IPS-20b (cell line): ENCODE results near the gene TMEM184B.

ENCODE experiments used
- H3K27ac ChIP-seq: one replicate; pipeline ENCODE4 v1.5.1; 2013; ENCODE audit warnings: low read length
- H3K27me3 ChIP-seq: 2 replicates; pipeline ENCODE4 v1.6.1; 2013; ENCODE audit warnings: mild to moderate bottlenecking, low read length, inconsistent platforms; ENCODE audit not compliant: insufficient read depth
- H3K36me3 ChIP-seq: 2 replicates; pipeline ENCODE4 v1.6.1; 2013; ENCODE audit warnings: low read depth, mild to moderate bottlenecking, inconsistent platforms, low read length, moderate library complexity; ENCODE audit not compliant: insufficient read depth
- H3K4me1 ChIP-seq: 2 replicates; pipeline ENCODE4 v1.6.1; 2013; ENCODE audit warnings: mild to moderate bottlenecking, control low read depth, inconsistent platforms, low read length, moderate library complexity; ENCODE audit not compliant: insufficient read depth
- H3K4me3 ChIP-seq: 2 replicates; pipeline ENCODE4 v1.5.1; 2013; ENCODE audit warnings: mild to moderate bottlenecking, low read length, inconsistent platforms
- H3K9ac ChIP-seq: 2 replicates; pipeline ENCODE4 v1.6.1; 2013; ENCODE audit warnings: low read depth, mild to moderate bottlenecking, inconsistent platforms, low read length, moderate library complexity
- H3K9me3 ChIP-seq: 2 replicates; pipeline ENCODE4 v1.6.1; 2013; ENCODE audit warnings: mild to moderate bottlenecking, low read depth, low read length, inconsistent platforms; ENCODE audit not compliant: insufficient read depth

TMEM184B gene

GRCh38 chr22:38226853-38227649 is 45.8 kb downstream of the TMEM184B start:
- H3K9ac ChIP-seq, result no peak overlapping the region
- no peak overlapping the region for H3K27ac ChIP-seq
- no peaks in the 10 kb centered on the region for H3K4me1 ChIP-seq
- H3K36me3 ChIP-seq, result peaks cover 73% of the 10 kb centered on the region
- no peaks in the 10 kb centered on the region for H3K27me3 ChIP-seq
- no peak overlapping the region for H3K4me3 ChIP-seq
- no peaks in the 10 kb centered on the region for H3K9me3 ChIP-seq

GRCh38 chr22:38223289-38223960 is 49.4 kb downstream of the TMEM184B start:
- Histone ChIP-seq H3K36me3 (peaks cover 57% of the 10 kb centered on the region), H3K27me3 (no peaks in the 10 kb centered on the region), H3K9me3 (no peaks in the 10 kb centered on the region), H3K9ac (no peak overlapping the region), H3K4me3 (no peak overlapping the region), H3K4me1 (peaks cover 5% of the 10 kb centered on the region), H3K27ac (no peak overlapping the region)

- no peak overlapping the region for H3K4me3 ChIP-seq
- no peak overlapping the region for H3K27ac ChIP-seq
- H3K9me3 ChIP-seq, result no peaks in the 10 kb centered on the region
- H3K27me3 ChIP-seq, result no peaks in the 10 kb centered on the region
- H3K4me1 ChIP-seq, result peaks cover 12% of the 10 kb centered on the region
- no peak overlapping the region for H3K9ac ChIP-seq
- H3K36me3 ChIP-seq, result peaks cover 51% of the 10 kb centered on the region
Measured at GRCh38 chr22:38222797-38223119, 50.1 kb downstream of the TMEM184B start.

- Histone ChIP-seq H3K4me1 (peaks cover 12% of the 10 kb centered on the region), H3K9ac (no peak overlapping the region), H3K4me3 (no peak overlapping the region), H3K36me3 (peaks cover 45% of the 10 kb centered on the region), H3K27ac (no peak overlapping the region), H3K9me3 (no peaks in the 10 kb centered on the region), H3K27me3 (no peaks in the 10 kb centered on the region)
Measured at GRCh38 chr22:38221908-38222796, 50.7 kb downstream of the TMEM184B start.

- Histone ChIP-seq H3K27me3 (no peaks in the 10 kb centered on the region), H3K4me1 (peaks cover 12% of the 10 kb centered on the region), H3K4me3 (no peak overlapping the region), H3K27ac (no peak overlapping the region), H3K9ac (no peak overlapping the region), H3K9me3 (no peaks in the 10 kb centered on the region), H3K36me3 (peaks cover 38% of the 10 kb centered on the region)
Measured at GRCh38 chr22:38221407-38221806, 51.4 kb downstream of the TMEM184B start.

- Histone ChIP-seq H3K9me3 (no peaks in the 10 kb centered on the region), H3K27ac (no peak overlapping the region), H3K9ac (no peak overlapping the region), H3K4me3 (no peak overlapping the region), H3K27me3 (no peaks in the 10 kb centered on the region), H3K4me1 (peaks cover 12% of the 10 kb centered on the region), H3K36me3 (peaks cover 34% of the 10 kb centered on the region)
Measured at GRCh38 chr22:38220653-38221386, 52.0 kb downstream of the TMEM184B start.

GRCh38 chr22:38220163-38220562 is 52.6 kb downstream of the TMEM184B start:
- Histone ChIP-seq H3K4me1 (peaks cover 13% of the 10 kb centered on the region), H3K27me3 (no peaks in the 10 kb centered on the region), H3K9ac (no peak overlapping the region), H3K36me3 (peaks cover 27% of the 10 kb centered on the region), H3K4me3 (no peak overlapping the region), H3K27ac (no peak overlapping the region), H3K9me3 (no peaks in the 10 kb centered on the region)

- H3K9ac ChIP-seq, result no peak overlapping the region
- H3K4me1 ChIP-seq, result peaks cover 17% of the 10 kb centered on the region
- H3K27me3 ChIP-seq, result no peaks in the 10 kb centered on the region
- H3K27ac ChIP-seq, result no peak overlapping the region
- peaks cover 22% of the 10 kb centered on the region for H3K36me3 ChIP-seq
- H3K4me3 ChIP-seq, result no peak overlapping the region
- no peaks in the 10 kb centered on the region for H3K9me3 ChIP-seq
Measured at GRCh38 chr22:38219632-38220031, 53.2 kb downstream of the TMEM184B start.

GRCh38 chr22:38218661-38219622 is 53.9 kb downstream of the TMEM184B start:
- Histone ChIP-seq H3K9ac (peak overlapping the region; percentile 62; the same call in 1 of the 2 replicates), H3K36me3 (peaks cover 17% of the 10 kb centered on the region), H3K27me3 (peaks cover 7% of the 10 kb centered on the region), H3K4me1 (peaks cover 17% of the 10 kb centered on the region), H3K27ac (no peak overlapping the region), H3K4me3 (no peak overlapping the region), H3K9me3 (no peaks in the 10 kb centered on the region)

- Histone ChIP-seq H3K36me3 (0 out of 2 replicates have a peak, but pooled peaks cover under 1% of the 10 kb centered on the region), H3K27ac (no peak overlapping the region), H3K27me3 (peaks cover 16% of the 10 kb centered on the region), H3K4me1 (peaks cover 17% of the 10 kb centered on the region), H3K9me3 (no peaks in the 10 kb centered on the region), H3K9ac (peak overlapping the region; percentile 53; the same call in 1 of the 2 replicates), H3K4me3 (peak overlapping the region; percentile 64; the same call in 1 of the 2 replicates)
Measured at GRCh38 chr22:38215156-38216038, 57.4 kb downstream of the TMEM184B start.
